C4-2B (cell line): Measurements from ENCODE around the gene PLXND1.

Experiments used
- CTCF ChIP-seq: fragments of 450-650 bp; conservative IDR thresholded peaks from 2 replicates; pipeline ENCODE4 v1.5.1; 2017; ENCODE audit warnings: mild to moderate bottlenecking
- ZFX ChIP-seq: fragments of 450-650 bp; IDR thresholded peaks from 2 replicates; pipeline ENCODE4 v1.6.1; 2017

- TF ChIP-seq CTCF, result no peak
- no peak for TF ChIP-seq ZFX
Observed at GRCh38 chr3:129553719-129554118, 52.8 kb downstream of the PLXND1 start.
